Adipocyte (in vitro differentiated cells): Measurements from ENCODE around the gene TFDP3.

ENCODE experiments used
- DNase-seq: peaks from one replicate; pipeline ENCODE4 v3.0.0-alpha.2; 2015; ENCODE audit warnings: low read depth
- H3K27me3 ChIP-seq: replicated peaks from 2 replicates; pipeline ENCODE4 v1.7.0; 2013; ENCODE audit warnings: mild to moderate bottlenecking, low read length, moderate library complexity; ENCODE audit not compliant: control insufficient read depth, insufficient read depth
- H3K36me3 ChIP-seq: 2 replicates; pipeline ENCODE4 v1.7.0; 2013; ENCODE audit warnings: low read length, mild to moderate bottlenecking, moderate library complexity; ENCODE audit not compliant: control insufficient read depth, insufficient read depth, severe bottlenecking
- H3K4me1 ChIP-seq: 2 replicates; pipeline ENCODE4 v1.7.0; 2013; ENCODE audit warnings: mild to moderate bottlenecking, low read length, moderate library complexity; ENCODE audit not compliant: control insufficient read depth, insufficient read depth
- H3K4me3 ChIP-seq: 2 replicates; pipeline ENCODE4 v1.7.0; 2013; ENCODE audit warnings: mild to moderate bottlenecking, low read length, moderate library complexity
- H3K9ac ChIP-seq: 2 replicates; pipeline ENCODE4 v1.7.0; 2013; ENCODE audit warnings: mild to moderate bottlenecking, low read length, moderate library complexity
- H3K9me3 ChIP-seq: 2 replicates; pipeline ENCODE4 v1.7.0; 2013; ENCODE audit warnings: mild to moderate bottlenecking, low read length, moderate library complexity; ENCODE audit not compliant: control insufficient read depth

The TFDP3 gene

DNA sequence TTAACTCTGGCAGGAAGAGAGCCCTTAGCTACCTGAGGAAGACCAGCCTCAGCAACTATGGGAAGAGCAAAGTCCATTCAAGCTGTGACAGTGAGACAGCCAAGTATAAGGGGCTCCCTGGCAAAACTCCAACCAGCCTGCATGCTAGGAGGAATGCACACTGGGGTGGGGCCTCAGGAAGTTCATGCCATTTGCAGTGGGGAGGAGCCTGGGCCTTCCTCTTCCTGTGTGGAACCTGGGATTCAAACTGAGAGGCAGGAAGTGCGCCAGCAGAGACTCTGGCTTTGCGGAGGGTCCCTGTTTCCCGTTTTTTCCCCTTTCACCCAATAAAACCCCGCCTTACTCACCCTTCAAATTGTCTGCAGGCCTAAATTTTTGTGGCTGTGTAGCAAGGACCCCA lies 33.0 kb downstream of the TFDP3 start:
- Histone ChIP-seq H3K36me3 (no peaks in the 10 kb centered on the region), H3K9me3 (no peaks in the 10 kb centered on the region), H3K4me1 (no peaks in the 10 kb centered on the region), H3K4me3 (no peak overlapping the region), H3K9ac (no peak overlapping the region), H3K27me3 (peaks cover 42% of the 10 kb centered on the region)
- DNase-seq, result no peak

DNA sequence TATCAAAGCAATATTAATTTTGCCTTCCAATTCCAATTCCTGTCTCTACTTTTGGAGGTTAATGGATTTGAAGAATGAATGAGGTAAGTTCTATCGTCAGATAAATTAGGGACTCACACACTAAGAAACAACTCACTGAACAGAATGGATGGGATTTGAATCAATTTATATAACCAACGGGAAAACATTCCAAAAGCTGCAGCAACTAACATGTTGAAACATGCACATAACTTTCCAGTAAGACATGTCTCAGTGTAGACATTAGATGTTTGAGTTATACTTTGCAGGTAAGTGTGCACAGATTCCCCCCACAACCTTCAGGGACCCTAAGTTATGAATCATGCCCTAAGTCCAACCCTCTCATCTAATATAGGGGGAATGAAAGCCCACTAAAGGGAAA lies 34.3 kb downstream of the TFDP3 start:
- Histone ChIP-seq H3K27me3 (peaks cover 41% of the 10 kb centered on the region), H3K9ac (no peak overlapping the region), H3K4me1 (no peaks in the 10 kb centered on the region), H3K9me3 (no peaks in the 10 kb centered on the region), H3K4me3 (no peak overlapping the region), H3K36me3 (no peaks in the 10 kb centered on the region)
- DNase-seq, result no peak

- no peak overlapping the region for H3K9ac ChIP-seq
- peaks cover 26% of the 10 kb centered on the region for H3K27me3 ChIP-seq
- no peak for DNase-seq
- no peaks in the 10 kb centered on the region for H3K36me3 ChIP-seq
- no peaks in the 10 kb centered on the region for H3K9me3 ChIP-seq
- H3K4me1 ChIP-seq, result no peaks in the 10 kb centered on the region
- H3K4me3 ChIP-seq, result no peak overlapping the region
These were observed 38.7 kb downstream of the TFDP3 start for GRCh38 chrX:133179500-133179899.

DNA sequence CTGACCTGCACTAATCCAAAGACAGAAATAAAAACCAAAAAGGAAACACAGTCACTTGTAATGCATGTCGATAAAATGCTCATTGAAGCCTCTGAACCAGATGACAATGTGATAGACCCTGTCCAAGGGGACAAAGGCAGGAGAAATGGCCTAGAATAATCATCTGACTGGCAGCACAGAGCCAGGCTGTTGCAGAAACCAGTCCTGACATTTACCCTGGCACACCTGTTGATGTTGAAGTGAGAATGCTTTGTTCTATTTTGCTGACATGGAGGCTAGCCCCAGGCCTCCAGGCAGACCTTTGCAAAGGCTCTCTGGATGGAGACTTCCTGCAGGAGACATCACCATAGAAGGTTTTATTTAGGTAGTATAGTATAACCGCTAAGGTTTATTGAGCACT lies 41.0 kb downstream of the TFDP3 start:
- H3K4me1 ChIP-seq, result peaks cover 5% of the 10 kb centered on the region
- H3K9me3 ChIP-seq, result no peaks in the 10 kb centered on the region
- no peak overlapping the region for H3K9ac ChIP-seq
- H3K4me3 ChIP-seq, result no peak overlapping the region
- no peaks in the 10 kb centered on the region for H3K36me3 ChIP-seq
- DNase-seq, result no peak
- H3K27me3 ChIP-seq, result peaks cover 26% of the 10 kb centered on the region

- Histone ChIP-seq H3K4me1 (peaks cover 6% of the 10 kb centered on the region), H3K9ac (no peak overlapping the region), H3K4me3 (no peak overlapping the region), H3K36me3 (no peaks in the 10 kb centered on the region), H3K9me3 (no peaks in the 10 kb centered on the region), H3K27me3 (peaks cover 22% of the 10 kb centered on the region)
- DNase-seq, result no peak
These were observed 42.5 kb downstream of the TFDP3 start for GRCh38 chrX:133175605-133176004.

DNA sequence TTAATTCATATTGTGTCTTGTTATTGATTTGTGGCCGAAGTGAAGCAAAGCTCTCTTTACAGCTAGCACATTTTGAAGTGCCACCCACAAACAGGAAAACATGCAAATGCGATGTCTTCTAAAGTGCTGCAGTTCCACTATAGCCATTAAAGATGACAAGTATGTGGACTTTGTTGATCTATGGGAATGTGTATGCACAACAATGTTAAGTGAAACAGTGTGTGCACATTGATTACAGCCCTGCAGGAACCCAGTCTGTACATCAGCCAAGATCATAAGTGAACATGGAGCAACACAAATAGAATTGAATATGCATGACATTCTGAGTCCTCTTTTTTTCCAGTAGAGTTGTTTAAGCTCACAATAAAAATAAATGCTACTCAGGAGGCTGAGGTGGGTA lies 43.0 kb downstream of the TFDP3 start:
- no peak overlapping the region for H3K9ac ChIP-seq
- H3K36me3 ChIP-seq, result no peaks in the 10 kb centered on the region
- no peak overlapping the region for H3K4me3 ChIP-seq
- H3K4me1 ChIP-seq, result peaks cover 6% of the 10 kb centered on the region
- H3K27me3 ChIP-seq, result peaks cover 25% of the 10 kb centered on the region
- H3K9me3 ChIP-seq, result no peaks in the 10 kb centered on the region
- no peak for DNase-seq

DNA sequence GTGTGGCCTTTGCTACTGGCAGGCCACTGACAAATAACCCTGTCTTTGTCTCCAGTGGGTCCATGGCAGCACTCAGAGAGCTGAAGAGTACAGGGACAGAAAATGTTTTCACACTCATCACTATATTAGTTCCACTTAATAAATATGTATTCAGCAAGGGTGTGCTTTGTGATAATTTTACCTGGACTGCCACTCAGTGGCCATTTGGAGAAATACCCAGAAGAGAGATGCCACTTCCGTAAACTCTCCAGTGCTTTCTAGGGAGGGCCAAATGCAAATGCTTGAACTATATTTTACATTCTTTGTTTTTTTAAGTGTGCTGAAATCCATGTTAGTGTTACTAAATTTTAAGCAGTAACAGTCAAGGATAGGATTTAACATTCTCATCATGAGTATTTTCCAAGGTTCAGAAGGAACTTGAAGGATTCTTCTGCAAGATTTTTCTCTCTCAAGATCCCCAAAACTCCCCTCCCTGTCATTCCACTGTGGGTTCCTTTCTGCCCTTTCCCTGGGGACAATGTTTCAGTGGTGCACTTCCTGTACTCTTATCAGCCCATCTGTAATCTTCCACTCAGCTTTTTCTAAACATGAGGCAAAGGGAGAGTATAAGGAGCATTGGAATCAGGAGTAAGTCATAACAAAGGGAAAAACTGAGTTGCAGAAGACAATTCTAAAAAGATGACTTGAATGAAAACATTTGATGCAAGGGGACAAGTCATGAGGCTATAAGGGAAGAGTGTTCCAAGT lies 46.0 kb downstream of the TFDP3 start:
- H3K9me3 ChIP-seq, result no peaks in the 10 kb centered on the region
- no peak overlapping the region for H3K9ac ChIP-seq
- H3K4me3 ChIP-seq, result no peak overlapping the region
- no peaks in the 10 kb centered on the region for H3K36me3 ChIP-seq
- H3K4me1 ChIP-seq, result peaks cover 6% of the 10 kb centered on the region
- peak; percentile 52 for DNase-seq
- H3K27me3 ChIP-seq, result peaks cover 14% of the 10 kb centered on the region
